NCI-H345 (cell line): ENCODE measurements around the gene HMX1.

Experiments used
- DNase-seq: peaks from one replicate; lab custom pipeline; 2025; lab: John Stamatoyannopoulos, UW

The HMX1 gene

DNA sequence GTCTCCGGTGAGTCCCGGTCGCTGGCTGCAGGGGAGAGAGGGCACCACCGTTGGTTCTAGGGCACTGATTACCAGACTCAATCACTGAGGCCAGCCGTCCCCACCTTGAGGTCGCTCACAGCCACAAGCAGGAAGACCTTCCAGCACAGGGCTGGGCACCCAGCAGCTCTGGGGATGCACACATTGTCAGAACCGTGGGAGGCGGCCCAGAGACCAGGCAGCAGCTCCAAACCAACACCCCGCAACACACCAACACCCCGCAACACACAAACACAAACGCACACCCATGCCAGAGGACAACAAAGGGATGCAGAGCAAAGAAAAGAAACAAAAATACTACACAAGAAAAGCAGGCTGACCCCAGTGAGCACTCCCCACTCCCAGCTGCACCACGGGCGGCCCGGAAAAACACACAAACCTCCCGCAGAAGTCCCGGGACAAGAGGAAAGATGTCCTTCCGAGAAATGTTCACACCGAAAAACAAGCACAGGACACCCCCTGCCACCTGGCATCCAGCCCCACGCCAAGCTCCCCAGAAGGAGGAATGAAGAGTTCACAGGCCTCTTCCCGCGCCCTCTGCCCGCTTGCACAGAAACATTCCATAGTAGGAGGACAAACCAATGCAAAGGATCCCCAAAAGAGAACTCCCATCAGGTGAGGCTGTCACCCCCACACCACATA is 3.2 kb downstream of the HMX1 start:
- DNase-seq = no peak

DNA sequence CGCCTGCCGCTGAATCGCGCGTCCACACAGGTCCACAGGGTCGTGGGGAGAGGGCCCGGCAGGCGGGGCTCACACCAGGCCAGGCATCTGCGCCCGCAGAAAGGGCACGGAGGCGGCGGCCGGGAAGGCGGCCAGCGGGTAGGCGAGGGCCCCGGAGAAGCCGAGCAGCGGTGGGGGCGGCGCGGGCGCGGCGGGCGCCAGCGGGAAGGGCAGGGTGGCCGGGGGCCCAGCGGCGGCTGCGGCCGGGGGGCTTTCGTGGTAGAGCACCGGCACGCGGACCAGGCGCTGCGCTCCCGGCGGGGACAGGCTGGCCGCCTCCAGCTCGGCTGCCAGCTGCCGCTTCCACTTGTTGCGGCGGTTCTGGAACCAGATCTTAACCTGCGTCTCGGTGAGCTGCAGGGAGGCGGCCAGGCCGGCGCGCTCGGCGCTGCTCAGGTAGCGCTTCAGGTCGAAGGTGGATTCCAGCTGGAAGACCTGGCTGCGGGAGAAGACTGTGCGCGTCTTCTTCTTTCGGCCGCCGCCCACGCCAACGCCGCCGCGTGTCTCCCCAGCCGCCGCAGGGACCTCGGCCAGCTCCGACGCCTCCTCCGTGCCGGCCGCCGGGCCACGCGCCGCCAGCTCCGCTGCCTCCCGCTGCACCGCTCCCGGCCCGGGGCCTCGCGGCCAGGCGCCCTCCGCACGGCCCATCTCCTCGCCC is 3.9 kb downstream of the HMX1 start:
- no peak for DNase-seq

DNA sequence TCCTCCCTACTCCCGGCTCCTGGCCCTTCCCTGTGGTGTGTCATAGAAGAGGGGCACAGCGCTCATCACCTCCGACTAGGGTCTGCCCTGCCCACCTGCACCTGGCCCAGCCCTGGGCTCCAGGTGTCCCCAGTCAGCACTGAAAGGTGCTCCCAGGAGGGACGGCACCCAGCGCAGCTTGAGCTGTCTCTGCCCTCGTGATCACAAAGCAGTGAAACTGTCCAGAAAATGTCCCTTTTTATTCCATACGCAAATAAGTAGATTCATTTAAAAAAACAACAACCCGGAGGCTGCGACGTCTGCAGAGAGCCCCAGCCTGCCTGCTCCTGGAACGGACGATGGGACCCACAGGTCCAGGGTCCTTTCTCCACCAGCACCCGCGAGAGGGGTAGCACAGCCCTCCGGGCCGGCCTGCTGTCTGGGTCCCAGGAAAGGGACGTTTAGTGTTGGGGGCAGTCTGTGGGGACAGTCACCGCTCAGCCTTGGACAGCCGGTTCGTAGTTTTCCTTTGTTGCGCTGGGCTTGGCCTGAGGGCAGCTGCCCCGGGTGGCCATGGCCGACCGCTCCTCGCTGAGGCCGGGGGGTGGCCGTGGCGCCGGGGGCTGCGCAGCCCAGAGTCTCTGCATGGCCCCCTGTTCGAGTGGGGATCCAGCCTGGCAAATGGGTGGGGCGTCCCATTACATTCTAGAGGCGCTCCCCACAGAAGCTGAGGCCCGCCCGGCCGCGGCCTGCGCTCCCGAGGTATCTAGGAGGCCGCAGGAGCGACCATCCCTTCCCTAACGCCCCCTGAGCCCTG is 4.6 kb downstream of the HMX1 start:
- DNase-seq = no peak

DNA sequence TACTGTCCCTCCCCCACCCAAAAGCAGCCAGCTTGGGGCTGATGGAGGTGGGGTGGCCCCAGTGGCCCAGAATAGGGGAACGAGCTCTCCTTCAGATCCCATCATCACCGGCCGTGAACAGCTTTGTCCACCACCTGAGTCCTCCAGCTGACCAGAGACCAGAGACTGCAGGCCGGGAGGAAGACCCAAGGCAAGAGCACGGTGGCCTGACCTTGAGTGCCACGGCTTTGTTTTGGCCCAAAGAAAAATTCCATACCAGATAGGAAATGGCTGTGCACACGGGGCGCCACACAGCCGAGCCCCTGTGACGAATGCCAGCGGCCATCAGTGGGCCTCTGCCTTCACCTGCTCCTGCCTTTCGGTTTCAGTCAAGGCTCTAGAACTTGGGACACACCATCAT is 5.2 kb downstream of the HMX1 start:
- DNase-seq = no peak

DNA sequence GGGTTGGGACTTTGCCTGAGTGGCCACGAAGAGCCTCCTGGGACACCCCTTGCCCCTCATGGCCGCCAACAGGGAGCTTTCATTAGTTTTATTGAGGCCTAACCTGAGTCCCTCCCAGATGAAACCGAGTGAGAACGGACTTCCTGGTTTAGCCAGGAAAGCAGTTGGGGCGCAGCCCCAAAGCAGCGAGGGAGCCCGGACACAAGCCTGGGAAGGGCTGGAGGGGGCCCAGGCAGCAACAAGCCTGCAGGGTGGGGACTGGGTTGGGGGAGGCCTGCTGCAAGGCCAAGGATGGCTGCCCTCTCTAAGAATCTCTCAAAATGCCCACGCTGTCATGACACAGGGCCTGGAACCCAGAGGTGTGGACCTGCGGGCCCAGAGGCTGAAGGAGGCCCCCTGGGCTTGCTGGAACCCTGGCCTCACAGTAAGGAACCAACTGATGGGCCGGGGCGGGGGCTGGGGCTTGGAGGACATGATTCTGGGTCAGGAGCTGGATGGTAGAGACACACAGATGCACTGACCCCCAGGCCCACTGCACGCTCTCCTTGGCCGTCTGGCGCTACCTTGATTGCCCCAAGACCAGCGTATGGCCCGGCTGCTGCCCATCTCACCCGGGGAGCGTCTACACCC is 5.8 kb downstream of the HMX1 start:
- no peak for DNase-seq

DNA sequence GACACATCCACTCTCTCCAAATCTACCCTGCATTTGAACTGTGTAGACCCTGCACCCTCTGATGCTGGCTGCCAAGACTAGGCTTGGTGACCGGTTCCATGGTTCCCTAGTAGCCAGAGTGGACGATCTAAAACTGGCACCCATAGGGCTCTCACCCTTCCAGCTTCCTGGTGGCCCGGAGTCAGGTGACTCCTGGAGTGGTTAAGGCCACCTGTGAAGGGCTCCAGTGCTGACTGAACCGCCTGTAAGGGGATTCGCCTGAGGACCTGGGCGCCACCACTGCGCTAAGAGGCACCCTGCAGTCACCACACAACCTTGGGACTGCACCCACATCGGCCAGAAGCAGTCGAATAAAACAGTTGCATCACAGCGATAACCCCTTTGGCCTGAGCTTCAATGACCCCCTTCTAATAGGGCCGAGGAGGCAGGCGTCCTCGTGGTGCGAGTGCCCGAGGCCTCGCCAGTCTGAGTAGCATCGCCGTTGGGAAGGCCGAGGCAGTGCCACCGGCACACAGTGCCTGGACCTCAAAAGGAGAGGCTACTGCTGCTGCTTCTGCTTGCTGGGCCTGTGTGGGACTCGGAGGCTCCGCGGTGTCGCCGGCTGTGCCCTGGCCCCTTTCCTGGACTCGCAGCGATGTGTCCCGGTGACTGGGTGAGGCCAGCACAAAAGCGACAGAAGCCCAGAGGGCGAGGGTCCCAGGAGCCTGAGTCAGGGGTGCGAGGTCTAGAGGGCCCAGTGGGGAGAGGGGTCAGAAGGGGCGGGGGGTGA is 6.5 kb downstream of the HMX1 start:
- DNase-seq = no peak

DNA sequence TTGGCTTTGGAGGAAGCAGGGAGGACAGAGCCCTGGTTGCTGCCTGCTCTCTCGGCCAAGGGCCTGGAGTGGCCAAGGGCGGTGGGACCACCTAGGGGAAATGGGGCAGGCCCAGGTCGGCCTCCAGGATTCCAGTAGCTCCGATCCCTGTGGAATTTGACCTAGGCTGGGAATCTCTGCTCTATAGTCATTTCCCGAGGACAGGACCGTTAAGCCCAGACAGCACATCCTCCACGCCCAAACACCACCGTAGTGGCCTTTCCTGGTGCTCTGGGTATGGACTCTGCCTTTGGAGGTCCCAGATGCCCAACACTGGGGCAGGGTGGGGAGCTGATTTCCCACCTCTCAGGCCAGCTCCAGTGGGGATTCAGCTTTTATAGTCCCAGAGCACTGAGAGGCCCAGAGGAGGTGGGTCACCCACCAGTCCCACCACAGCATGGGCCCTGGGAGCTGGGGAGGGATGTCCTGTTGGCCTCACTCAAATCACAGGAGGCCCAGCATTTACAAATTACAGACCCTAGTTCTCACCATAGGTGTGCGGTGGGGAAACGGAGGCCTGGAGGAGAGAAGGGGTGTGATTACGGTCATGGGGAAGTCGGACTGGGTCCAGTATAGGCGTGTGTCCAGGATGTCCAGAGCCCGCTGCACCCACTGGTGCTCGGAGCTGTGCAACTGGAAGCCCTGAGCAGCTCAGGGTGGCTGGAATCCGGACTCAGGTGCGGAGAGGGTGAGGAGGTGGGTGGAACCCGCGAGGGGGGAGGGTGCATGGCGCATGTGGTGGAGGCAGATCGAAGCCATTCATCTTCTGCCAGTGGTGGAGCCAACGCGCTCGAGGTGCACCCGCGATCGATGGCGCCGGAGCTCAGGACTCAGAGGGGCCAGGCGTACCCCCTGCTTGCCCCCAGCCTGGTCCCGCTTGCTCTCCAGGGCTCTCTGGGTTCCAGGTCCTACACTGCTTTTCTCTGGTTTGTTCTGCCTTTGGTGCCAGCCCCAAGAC is 7.7 kb downstream of the HMX1 start:
- DNase-seq = no peak

DNA sequence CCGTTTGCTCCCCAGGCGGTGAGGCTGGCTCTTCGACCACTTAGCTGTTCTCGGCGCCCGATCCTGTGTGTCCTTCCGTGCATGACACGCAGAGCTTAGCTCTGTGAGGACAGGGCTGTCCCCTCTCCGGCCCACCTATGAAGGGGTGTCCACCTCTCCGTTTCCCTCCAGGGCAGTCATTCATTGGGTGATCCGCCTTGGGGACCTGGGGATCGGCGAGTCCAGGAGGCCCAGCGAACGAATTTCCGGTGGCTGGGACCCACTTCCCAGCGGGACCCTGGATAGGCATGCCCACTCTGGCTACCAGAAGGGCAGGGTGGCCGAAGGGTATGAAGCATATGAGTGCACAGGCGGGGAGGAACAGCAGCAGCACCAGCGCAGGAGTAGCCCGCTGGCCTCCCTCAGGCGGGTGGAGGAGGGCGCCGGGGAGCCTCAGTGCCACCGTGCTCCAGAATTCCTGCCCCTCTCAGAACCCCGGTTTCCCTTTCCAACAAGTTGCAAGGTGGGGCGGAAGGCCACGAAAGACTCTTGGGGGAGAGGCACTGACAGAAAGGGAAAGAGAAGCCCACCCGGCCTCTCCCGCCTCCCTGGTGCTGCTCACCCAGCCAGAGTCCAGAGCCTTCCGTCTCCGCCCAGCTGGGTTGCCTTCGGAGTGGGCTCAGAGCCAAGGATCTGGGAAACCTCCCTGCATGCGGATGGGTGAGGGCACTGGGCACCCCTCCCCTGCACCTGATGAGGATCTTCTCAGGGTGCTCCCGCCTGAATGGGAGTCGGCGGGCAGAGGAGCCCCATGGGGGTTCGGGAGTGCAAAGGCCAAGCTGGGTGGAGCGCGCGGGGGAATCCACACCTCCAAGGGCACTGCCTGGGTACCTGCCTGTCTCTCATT is 8.6 kb downstream of the HMX1 start:
- DNase-seq = no peak

DNA sequence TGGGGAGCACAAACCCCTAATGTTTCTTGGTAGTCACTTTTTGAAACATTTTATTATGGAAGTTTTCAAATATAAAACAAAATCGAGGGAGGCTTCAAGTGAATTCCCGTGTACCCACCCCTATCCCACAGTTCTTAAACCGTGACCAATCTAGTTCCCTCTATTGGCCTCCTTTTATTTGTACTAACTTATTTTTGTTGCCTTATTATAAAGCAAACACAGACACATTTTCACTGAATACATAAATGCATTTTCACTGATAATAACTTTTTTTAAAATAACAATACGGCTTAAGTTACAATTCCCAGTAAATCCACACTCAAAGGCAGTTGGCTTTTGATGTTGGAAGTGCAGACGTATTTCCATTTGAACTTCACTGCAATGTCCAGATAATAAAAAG is 9.3 kb downstream of the HMX1 start:
- DNase-seq = no peak

DNA sequence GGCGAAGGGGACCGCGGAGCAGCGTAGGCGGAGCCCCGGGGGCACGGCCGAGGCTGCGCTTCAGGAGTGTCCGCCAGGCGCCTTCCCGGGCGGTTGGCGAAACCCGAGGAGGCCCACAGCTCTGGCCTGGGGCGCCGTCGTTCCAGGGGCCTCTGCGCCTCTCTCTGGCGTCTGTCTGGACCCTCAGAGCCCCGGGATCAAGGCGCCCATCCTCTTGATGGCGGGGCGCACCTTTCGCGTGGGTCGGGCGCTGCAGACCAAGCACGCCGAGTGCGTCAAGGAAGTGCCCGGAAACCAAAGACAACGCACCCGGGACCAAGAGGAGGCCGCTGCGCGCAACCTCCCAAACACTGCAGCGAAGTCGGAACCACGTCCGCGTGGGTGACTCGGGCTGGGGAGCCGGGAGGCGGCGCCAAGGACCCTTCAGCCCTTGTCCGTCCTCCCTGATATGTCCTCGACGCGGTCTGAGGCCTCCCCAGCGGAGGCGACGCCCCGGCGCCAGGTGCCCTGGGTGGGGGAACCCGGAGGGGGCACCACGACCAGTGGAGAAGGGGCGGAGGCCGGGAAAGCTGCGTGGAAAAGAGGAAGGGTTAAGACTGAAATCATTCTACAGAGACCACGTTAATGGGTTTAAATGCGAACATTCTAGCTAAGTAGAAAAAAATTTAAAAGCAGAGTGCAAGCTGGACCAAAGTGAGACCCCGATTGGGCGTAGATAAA is 9.9 kb downstream of the HMX1 start:
- no peak for DNase-seq

DNA sequence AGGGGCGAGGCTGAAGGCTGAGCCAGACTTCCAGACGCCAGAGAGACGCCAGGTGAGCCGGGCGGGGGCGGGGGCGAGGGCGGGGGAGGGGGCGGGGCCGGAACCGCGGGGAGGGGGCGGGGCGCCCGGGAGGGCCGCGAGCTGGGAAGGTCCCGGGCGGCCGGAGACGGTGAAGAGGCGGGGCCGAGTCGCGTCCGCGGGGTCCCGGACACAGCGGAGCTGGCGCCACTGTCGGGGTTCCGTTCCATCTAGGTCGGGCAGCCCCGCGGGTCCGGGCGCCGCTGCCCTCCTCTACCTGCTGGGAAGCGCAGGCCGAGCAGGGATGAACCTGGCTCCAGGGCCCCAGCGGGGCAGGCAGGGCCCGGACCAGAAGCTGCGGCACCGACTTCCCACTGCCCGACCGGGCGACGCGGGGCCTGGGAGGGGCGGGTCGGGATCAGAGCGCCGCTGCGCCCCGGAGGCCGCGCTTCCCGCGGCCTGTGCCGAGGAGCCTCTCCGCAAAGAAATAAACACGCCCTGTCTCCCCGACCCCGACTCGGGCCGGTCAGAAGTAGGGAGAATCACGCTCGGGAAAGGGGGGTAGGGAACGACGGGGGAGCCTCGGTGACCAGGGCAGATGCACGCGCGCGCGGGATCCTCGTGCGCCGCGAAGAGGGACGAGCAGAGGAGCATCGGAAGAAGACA is 10.6 kb downstream of the HMX1 start:
- DNase-seq = no peak

DNA sequence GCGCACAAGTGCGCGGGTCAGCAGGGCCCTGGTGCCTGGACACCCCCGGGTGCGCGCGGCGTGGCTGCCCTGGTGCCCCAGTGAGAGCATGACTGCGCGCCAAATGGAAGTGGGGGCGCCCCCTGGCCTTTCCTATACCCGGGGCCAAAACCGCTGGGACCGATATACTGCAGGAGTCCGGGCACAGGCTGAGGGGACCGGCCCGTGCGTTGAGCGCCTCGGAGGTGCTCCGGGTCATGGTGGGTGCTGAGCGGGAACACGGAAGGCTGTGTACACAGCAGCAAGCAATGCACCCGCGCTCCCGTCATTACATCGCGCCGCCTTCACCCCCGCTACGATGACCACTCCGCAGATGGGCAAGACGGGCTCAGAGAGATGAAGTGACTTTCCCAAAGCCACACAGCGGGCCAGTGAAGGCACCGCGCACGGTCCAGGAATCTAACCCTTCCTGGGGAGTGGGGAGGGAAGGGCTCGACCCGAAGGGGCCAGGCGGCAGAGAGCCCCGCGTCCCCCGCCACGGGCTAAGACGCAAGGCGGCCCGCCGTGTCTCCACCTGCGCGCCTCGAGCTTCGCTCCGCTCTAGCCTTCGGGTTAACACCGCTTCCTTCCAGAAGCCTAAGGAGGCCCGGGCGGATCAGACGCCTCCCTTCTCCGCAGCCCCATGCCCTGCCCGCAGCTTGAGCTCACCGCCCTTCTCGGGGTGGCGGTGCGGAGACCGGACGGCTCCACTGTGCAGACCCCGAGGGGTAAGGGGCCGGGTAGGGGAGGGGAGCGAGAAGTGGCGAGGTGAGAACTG is 11.3 kb downstream of the HMX1 start:
- DNase-seq = no peak

DNA sequence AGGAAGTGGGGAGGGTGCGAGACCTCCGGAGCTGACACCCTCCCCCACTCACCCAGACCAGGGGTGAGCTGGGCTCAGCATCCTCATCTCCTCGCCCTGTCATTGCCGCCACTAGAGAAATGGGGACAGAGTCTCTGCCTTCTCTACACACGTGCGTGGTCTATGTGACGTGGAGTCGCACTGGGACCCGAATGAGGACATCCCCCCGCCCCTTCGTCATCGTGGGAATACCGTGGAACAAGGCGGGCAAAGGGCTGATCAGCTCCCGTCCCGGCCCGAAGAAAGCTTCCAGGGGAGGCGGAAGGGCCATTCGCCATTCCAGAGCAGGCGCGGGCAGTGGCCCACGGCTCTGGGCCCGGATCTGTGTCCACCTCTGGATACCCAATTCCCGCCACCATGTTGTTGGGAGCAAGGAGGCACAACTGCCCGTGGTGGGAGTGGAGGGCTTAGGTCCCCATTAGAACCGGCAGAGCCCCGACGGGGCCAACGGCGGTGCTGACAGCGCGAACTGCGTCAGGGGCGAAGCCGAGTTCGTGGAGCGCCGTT is 12.0 kb downstream of the HMX1 start:
- DNase-seq = no peak

DNA sequence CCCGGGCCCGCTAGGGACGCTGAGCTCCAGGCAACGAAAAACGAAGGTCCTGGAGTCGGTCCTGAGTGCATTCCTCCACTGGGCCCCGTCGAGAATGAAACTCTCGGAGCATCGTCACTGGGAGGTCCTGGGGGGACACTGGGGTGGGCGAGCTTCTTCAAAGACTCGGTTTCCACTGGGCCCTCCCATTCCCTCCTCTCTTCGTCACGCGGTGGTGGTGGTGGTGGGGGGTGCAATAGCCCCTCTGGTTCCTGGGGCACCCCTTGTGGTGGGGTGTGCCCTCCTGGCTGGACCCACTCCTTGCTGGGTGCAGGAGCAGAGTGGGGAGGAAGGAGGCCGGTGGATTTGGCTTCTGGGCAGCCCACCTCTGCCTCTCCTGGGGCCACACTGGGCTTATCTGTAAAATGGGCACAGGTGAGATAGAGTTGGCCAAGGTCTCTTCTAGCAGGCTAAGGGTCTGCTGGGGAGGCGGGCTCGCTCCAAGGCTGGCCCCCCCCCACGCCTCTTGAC is 12.9 kb downstream of the HMX1 start:
- no peak for DNase-seq

DNA sequence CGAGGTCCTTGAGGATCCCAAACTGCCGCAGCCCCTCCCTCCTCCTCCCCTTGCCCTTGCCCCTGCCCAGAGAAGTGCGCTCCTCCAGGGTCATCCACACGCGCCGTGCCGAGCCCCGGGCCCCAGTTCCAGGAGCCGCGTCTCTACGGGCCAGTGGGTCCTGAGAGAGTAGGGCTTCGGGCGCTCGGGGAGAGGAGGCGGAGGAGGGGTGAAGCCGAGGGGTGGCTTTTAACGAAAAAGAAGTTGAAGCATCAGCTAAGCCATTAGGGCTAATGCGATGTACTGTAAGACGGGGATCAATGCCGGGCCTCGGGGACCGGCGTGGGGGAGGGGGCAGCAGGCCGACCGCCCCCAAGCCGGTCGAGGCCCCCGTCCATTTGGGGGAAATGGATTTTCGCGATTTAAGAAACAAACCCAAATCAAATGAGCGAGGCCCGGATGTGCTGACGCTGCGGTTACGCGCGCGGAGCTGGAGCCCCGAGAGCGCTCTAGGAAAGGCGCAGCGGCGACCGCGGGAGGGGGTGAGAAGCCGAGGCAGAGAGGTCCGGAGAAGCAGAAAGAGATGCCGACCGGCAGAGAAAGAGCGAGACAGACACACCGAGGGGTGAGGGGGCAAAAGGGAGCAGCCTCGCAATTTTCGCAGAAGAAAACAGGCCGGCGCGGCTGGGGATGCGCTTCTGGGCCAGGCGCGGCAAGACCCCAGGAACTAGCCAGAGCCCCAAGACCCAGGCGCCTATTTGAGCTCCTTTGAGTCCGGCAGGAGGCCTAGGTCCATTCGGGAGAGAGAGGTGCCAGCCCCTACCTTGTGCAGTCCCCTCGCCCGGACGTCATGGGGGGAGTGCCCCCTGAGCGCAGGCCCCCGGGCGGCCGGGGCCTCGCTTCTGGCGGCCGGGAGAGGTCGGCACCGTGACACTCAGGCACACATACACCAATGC is 13.6 kb downstream of the HMX1 start:
- DNase-seq = no peak
